ENCODE measurements around the gene HPS1.

Gene HPS1

DNA sequence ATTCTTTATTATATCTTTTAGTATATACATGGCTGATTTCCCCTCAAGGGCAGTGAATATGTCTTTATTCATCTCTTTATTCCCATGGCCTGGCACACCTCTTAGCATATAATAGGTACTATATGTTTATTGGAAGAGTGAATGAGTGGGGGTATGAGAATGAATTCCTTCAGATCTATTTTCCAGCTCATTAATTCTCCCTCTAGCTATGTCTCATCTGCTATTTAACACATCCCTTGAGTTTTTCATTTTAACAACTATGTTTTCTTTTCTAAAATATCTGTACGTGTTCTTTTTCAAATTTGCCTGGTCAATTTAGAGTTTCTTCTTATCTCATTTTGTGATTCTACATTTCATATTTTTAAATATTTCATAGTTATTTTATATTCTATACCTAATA is 14.4 kb downstream of the HPS1 start:
- no peak for DNase-seq (ENCODE audit: low spot score)

DNA sequence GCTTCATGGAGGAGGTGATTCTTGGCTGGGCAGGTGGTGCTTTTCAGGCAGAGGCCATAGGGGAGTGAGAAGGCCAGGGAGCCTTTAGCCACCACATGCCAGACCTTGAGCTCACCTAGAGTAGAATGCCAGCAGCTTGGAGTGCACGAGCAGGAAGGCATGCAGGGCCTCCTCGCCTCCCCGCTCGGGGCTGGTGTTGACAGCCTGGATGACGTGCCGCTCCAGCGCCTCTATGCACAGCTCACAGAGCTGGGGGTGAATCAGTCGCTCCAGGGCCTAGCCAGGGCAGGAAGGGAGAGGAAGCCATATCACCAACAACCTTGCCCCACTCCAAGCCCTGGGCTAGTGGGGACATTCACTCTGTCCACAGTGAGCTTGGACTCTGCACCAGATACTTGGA is 15.7 kb downstream of the HPS1 start:
- DNase-seq (ENCODE audit: low spot score), result no peak

DNA sequence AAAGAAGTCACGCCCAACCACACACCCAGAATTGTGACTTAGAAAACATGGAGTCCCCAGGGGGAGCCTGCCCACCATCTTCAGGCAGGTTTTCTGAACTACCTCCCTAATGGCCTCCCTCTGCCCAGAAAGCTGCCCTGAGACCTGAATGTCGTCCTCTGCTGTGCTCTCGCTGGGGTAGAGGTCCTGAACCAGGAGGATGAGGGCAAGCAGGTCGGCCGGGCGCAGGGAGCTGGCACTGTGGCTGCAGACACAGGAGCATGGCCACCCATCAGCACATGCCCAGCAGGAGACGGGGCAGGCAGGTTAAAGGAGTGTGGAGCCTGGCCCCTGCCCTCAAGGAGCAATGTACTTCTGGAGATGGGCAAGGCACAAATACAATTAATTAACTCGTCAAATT is 16.3 kb downstream of the HPS1 start:
- no peak for DNase-seq (ENCODE audit: low spot score)

DNA sequence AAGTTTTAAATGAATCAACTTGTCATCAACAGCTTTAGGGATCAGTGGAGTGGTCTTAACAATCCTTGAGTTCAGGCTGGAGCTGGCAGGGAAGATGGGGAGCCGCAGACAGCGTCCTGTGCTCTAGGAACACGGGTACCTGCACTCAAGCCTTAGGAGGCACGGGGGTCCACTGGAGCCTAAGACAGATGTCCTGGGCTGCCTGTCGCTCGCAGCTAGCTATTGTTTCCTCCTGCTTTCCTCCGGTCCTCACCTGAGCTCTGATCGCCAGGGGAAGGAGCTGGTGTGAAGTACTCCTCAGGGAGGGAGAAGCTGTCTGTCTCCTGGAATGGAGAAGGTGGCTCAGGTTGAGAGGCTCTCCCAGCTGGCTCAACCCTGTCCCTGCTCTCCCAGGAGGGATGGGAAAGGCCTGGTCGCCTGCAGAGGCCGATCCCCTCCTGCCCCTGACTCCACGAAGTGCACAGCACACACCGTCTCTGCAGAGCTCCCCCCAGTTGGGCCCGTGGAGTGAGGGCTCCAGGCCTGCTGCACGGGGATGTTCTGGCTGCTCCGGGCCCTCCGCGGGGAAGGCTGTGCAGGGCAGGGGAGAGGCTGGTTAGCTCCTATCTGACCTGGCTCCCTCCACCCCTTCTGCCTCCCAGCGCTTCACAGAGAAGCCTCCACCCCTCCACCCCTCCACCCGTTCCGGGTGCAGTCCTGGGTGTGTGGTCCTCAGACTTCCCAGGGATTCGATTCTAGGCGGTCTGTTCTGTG is 17.2 kb downstream of the HPS1 start:
- DNase-seq (ENCODE audit: low spot score), result no peak

DNA sequence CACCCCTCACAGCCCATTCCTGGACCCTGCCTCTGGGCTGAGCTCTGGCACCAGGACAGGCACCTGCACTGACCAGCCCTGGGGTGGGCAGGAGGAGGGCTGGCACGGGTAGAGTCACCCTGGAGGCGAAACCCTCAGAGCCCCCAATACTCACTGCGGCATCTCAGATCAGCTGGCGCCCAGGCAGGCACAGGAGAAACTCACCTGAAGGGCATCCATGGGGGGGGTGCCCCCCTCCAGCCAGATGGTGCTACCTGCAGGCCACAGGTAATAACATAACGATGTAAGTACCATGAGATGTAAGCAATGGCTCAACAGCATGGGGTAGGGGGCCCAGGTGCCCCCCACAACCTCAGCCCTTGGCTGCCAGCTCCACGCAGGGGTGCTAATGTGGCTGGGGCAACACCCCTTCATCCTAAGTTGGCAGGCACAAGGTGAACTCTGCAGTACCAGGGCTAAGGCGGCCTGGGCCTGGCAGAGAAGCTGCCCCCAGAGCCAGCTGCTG is 19.7 kb downstream of the HPS1 start:
- no peak for DNase-seq (ENCODE audit: low spot score)

DNA sequence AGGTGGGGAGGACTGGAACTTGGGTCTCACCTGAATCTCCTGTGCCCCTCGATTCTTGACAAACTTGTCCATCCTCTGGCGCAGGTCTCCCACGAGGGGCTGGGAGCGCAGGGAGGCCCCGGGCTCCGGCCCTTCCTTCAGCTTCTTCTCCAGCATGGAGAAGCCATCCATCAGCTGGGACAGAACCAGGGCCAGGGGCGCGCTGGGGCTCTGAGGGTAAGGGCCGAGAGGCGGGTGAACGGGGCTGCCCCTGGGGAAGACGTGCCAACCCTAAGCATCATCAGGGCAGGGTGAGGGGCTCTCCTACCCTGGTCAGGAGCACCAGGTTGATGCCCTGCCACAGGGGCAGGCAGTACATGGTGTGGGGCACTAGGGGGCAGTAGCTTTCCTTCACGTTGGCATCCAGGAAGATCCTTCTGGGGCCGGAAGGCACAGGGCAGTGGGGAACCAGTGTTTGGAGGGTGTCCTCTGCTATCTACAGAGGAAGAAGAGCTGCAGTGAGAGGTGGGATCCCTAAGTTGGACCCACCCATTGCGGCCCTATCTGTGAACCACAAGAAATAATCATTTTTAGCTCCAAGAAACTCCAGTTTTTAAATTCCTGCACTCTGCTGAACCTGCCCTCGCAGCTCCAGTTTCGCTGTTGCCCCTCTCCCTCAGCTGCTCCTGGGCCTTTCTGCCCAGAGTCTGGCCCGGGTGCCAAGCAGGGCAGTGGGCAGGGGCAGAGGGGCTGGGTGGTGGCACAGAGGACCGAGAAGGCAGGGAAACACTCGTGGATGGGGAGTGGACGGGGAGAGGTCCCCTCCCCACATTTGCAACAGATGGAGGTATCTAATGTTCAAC is 21.0 kb downstream of the HPS1 start:
- peak; percentile 71 for DNase-seq (ENCODE audit: low spot score)

DNA sequence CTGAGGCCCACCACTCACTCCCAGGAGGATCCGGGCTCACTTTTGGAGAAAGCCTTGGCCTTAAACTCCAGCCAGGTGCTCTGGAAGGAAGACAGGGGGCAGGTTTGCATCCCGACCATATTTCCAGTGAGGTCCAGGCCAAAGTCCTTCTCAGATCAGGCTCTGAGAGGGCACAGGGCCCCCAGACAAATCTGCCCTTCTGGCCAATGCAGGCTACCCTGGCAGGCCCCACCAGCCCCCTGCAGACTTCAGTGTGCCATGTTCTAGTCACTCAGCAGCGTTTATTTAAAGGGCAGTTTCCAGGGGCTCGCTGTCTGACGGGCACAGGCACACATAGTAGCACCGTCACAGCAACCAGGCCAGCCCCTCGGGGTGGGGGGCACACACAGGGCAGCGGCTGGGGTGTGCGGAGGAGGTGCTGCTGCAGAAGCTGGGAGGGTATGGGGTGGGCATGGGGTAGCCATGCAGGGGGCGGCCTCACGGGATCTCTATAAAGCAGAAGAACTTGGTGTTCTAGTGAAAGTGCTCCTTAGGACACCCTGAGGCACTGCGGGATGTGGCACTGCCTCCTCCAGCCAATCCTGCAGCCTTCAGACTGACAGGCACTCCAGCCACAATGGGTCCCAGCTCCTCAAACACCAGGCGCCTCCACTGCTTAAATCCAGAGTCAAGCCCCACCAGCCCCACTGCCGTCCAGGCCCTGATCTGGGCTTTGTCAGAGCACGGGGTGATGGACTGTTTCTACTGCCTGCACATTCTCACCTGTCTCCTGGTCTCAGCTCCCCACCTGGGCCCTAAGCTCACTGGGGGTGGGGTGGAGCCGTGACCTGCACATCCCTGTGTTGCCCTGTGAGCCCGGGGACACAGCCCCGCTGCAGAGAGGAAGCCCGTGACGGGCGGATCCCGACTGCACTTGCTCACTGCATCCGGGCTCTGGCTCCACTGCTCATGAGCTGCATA is 22.2 kb downstream of the HPS1 start:
- DNase-seq (ENCODE audit: low spot score), result no peak

DNA sequence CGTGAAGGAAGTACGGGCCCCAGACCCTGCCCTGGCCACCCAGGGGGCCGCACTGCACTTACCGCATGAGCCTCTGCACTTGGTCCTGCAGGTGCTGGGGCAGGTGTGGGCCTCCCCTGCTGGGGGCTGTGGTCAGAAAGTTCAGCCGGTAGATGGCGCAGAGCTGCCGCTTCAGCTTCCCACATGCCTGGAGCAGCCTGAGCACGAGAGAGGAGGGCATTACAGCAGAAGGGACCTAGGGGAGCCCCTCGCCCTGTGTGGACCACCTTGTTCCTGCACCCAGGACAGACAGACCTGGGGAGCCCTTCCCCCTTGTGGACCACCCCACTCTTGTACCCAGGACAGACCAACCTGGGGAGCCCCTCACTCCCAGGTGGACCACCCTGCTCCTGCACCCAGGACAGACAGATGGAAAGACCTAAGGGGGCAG is 23.0 kb downstream of the HPS1 start:
- peak; percentile 55 for DNase-seq (ENCODE audit: low spot score)

DNA sequence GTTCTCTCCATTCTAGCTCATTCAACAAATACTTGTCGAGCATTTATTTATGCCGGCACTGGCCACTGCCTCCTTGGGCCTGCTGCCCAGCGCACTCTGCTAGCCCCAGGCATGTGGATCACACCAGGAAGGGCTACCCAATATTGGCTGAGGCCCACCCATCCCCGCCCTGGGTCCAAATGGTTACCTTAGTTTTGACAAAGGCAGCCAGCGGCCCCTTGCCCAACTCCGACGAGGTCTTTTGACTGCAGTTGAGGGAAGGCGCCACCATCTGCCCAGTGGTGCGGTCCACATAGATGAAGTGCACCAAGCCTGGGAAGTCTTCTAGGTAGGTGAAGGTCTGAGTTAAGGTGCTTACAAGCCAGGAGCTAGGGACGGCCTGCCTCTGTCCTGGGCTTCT is 24.6 kb downstream of the HPS1 start:
- no peak for DNase-seq (ENCODE audit: low spot score)

DNA sequence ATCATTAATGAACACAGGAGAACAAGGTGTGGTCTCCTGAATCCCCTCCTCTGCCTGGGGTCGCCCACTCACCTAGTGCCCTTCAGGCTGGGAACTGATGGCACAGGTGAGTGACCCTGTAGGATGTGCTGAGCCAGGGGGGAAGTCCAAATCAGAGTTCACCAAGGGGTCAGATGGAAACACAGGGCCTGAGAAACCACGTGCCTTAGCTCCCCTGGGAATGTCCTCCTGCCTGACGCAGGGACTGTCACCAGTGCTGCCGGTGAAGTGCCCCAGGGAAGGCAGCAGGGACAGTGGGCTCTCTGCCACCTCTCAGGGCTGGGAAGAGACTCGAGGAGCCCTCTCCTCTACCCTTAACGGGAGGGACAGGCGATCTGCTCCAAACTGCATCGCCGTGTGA is 25.9 kb downstream of the HPS1 start:
- DNase-seq (ENCODE audit: low spot score), result no peak

DNA sequence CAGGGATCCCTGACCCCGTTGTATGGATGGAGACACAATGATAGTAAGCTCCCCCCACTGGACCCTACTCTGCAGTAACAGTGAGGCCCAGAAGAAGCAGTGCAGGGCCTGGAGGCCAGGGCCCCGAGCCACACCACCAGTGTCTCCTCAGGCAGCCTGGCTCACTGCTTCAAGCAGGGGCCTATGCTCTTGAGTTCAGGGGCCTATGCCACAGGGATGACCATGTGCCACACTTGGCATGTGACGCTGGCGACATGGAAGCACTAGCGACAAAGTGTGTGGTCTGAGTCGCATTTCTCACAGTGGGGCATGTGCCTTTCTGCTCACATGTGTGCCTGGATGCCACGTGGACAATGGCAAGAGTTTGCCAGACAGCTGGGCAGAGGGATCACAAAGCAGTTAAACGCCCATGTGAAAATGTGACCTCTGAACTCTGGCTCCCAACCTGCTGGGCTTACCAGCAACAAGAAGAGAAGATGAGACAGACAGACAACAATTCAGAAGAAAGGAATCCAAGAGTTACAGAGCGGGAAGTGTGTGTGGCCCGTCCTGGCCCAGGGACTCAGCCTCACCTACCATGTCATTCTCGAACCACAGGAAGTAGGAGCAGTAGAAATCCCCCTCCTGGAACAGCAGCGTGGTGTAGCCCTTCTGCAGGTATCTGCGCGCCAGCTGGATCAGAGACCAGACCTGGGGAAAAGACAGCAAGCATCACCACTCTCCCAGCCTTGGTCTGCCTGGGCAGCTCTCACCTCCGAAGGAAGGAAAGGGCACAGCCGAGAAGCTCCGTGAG is 27.1 kb downstream of the HPS1 start:
- DNase-seq (ENCODE audit: low spot score), result no peak

DNA sequence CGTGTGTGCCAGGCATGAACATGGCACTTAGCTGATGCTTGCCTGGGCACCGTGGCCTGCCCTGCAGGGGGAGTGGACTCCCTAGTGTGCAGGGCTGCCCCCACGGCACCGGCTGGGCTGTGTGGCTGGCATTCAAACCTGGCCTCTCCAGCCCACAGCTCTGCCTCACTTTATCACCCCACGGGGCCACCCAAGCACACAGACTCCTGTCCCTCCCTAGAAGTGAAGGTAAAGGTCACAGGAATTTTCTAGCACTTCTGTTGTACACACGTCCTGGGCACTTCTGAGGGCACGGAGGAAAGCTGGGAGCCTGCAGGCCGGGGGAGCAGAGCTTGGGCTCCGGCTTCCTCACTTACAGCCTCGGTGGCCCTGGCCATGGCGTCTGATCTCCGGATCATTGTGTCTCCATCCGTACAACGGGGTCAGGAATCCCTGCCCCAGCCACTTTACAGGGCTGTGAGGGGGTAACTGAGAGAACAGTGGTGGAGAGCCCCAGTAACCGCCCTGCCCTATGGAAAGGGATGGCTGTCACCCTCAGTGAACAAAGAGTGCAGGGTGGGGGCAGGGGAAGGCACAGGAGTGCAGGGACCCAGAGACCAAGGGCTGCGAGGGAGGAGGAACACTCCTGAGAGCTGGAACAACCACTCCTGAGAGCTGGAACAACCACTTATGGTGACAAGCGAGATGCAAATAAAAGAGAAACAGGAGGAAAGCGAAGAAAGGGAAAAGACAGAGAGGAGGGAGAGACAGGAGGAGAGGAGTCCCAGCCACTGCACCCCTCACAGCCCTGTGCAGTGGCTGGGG is 27.9 kb downstream of the HPS1 start:
- DNase-seq (ENCODE audit: low spot score), result no peak

DNA sequence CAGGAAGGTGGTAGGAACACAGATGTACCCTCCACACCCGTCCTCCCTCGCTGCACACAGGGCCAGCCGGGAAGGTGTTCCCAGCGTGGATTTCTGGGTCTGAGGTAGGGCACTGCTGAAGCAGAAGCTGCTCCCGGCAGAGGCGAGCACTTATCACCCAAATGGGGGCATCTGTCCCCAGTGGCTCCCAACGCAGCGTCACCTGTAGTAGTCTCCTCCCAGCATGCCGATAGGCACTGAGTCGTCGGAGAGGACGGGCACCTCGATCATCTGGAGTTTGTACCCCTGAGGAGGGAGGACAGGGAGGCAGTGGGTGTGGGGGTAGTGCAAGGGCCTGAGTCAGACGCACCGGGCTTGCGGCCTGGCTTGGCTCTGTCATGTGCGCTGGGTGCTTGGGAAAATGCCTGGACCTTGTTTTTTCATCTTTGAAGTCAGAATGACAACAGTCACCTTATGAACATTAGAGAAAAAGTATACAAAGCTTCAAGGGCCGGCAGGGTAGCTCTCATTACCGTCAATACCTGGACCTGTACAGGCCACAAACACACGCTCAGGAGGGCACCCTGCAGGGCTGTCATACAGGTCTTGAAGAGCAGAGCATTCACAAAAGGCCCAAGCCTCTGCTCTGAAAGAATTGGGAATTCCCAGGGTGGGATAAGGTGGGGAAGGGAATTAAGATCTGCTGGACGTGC is 28.6 kb downstream of the HPS1 start:
- no peak for DNase-seq (ENCODE audit: low spot score)

DNA sequence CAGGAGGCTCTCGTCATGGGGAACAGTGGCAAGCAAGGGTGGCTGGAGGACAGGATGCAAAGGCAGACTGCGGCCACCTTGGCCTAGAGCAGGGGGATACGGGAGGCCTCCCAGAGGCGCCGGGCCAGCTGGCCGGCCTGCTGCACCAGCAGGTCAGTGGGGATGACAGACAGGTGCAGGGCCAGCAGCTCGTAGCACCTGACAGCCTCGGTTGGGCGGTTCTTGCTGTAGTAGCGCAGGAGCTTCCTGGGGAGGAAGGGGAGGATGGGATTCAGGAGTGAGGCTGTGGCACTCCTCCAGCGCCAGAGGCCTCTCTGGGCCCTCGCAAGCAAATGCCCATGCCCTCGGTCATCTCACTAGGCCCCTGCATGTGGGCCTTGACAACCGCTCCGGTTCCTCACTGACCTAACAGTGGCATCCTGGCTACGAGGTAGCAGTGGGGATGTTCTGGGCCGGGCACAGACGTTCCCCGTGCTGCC is 29.2 kb downstream of the HPS1 start:
- no peak for DNase-seq (ENCODE audit: low spot score)

DNA sequence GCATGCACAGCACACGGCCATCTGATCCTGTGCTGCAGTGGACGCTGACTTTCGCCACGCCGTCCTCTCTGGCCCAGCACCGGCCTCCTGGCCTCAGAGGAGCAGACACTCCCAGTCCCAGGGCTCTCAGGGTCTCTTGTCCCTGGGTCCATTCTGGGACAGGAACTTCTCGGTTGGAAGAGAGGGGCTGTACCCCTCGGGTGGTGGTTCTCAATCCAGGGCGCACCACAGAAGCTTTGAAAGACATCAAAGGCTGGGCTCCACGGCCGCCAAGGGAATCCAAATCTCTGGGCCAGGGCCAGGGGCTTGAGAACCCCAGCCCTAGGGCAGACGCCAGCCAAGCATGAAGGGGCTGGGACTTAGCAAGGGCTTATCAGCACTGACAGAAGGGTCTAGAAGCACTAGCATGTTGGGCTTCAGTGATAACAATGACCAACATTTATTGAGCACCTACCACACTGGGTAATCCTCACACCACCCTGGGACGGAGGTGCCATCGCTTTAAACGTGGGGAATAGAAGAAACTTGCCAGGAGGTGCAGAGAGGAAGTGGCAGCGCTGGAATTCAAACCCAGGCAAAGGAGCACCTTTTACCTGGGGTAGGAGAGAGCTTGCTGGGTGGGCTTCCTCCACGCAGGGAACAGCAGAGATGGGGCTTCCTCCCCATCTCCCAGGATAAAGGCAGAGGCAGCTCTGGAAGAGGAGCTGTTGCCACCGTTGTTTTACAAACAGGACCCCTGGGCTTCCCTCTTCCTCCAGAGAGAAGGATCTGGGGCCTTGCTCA is 29.9 kb downstream of the HPS1 start:
- DNase-seq (ENCODE audit: low spot score), result no peak

DNA sequence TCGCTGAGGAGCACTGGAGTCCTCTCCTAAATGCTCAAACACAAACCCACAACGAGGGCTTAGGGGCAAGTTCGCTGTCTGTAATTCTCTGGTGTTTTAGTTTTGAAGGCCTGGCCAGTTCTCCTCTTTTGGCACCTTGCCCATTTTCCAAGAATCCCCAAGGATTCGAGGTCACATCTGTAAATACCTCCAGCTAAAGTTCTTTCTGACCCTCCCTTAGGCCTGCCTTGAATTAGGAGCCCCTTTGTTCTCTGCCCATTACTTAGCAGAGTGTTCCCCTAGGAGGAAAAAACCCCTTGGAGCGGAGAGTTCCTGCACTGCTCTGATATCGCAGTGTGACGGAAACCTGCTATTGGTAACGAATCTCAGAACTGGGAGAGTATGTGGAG is 31.0 kb downstream of the HPS1 start:
- no peak for DNase-seq (ENCODE audit: low spot score)

DNA sequence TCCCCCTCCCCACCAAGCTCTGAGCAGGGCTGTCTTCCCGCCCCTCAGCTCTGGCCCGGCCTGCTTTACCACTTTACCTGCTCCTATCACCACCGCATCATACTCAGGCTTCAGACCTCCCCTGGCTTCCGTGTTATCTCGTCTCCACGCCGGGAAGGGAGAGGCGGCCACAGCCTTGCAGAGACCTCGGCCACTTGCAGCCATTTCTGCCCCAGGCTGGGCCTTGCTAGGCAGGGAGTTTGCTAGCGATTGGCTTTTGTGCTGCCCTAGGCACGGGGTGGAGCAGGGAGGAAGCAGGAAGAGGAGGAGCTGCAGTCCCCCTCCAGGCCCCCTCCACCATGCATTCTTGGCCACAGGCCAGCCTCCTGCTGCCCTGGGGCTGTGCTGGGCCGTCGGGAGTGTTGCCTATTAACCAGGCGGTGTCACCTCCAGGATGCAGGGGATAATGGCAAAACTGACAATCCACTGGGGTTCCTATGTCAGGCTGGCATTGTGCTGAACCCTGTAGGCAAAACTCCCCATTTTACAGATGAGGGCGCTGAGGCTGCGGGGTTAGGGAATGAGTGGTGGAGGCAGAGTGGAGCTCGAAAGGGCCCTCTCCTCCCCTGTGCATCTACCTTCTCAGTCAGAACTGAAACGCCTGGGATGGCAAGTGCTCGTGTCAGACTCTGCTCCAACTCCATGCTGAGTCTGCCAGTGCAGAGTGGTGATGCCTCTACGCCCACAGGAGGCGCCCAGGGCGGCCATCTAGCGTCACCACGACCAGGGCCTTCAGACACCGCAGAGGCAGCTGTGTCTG is 31.6 kb downstream of the HPS1 start, which contains the start of gene PYROXD2:
TSS of gene PYROXD2 (minus strand) at position 251 of the 799 bp plus-strand sequence. CDS start at position 204, 47 bp downstream.
- peak; percentile 47 for DNase-seq (ENCODE audit: low spot score)

DNA sequence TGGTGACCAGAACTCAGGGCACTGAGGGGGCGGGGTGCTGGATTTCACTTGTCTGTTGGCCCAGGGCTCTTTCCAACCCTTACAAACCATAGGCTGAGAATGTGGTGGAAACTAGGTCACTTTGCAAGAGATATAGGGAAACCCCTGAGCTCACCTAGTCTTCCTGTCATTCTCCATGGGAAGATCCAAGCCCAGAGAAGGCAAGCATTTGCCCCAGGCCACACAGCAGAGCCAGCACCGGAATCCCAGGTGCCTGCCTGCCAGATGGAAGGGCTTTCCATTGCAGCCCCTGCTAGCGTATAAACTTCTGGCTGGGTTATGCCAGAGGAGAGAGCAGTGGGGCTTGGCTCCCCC is 32.2 kb downstream of the HPS1 start:
- no peak for DNase-seq (ENCODE audit: low spot score)

Data from D341Med (cell line).